ENCODE data around the gene PDZD2. TPM values are rescaled to one million over a fixed set of nuclear protein-coding genes. Genes with fewer than 3 reads are reported as not detected.
A peak's percentile ranks its signal among the peaks of the same experiment; 100 is the strongest.

The PDZD2 gene
- total RNA-seq, 4 donors from 2014 or later, result 2.8 to 5.3 (median 4.0) TPM

DNA sequence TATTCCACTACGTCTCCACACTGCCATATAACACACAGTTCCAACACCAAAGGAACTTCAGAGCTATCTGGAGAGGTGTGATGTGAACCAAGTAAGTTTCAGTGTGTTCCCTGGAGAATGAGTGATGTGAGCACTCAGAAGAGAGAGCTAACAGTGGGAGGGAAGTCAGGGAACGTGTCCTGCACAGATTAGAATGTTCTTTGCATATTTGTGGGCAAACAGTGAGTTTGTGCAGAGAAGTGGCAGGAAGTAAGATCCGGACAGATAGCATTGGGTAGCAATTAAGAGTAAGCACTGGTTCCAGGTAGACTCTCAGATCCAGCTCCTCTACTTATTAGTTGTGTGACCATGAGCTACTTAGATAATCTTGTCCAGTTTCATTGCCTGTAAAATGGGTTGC is 206.4 kb downstream of the PDZD2 start:
- H3K36me3 ChIP-seq, result no peaks in the 10 kb centered on the region
- H3K27ac ChIP-seq, result no peak overlapping the region
- no peak for TF ChIP-seq POLR2A (IDR thresholded peaks at IDR 0.05)
- TF ChIP-seq, protein P1, sequence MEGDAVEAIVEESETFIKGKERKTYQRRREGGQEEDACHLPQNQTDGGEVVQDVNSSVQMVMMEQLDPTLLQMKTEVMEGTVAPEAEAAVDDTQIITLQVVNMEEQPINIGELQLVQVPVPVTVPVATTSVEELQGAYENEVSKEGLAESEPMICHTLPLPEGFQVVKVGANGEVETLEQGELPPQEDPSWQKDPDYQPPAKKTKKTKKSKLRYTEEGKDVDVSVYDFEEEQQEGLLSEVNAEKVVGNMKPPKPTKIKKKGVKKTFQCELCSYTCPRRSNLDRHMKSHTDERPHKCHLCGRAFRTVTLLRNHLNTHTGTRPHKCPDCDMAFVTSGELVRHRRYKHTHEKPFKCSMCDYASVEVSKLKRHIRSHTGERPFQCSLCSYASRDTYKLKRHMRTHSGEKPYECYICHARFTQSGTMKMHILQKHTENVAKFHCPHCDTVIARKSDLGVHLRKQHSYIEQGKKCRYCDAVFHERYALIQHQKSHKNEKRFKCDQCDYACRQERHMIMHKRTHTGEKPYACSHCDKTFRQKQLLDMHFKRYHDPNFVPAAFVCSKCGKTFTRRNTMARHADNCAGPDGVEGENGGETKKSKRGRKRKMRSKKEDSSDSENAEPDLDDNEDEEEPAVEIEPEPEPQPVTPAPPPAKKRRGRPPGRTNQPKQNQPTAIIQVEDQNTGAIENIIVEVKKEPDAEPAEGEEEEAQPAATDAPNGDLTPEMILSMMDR (IDR thresholded peaks at IDR 0.05 in 4 of 5, conservative IDR thresholded peaks at IDR 0.05 in 1 of 5), result no peak
- intact Hi-C loops (cut with DNase I; ENCODE audit: low total_unique reads), result no loop called here
- no peak for DNase-seq
- H3K9me3 ChIP-seq, result no peaks in the 10 kb centered on the region
- H3K4me1 ChIP-seq, result peaks cover 0 to 4% of the 10 kb centered on the region in 2 donors
- H3K4me3 ChIP-seq, result no peak overlapping the region
- H3K27me3 ChIP-seq, result no peaks in the 10 kb centered on the region
- ATAC-seq, result no peak
- in situ Hi-C loops (cut with MboI; ENCODE audit: low sequenced_read_pairs in 4 of 4), result loop anchor here in 1 of 4 donors (25.0 kb wide), 1 partner anchor 492 kb away; no protein-coding TSS in a partner anchor

- Histone ChIP-seq H3K27ac (no peak overlapping the region), H3K9me3 (no peaks in the 10 kb centered on the region), H3K4me3 (no peak overlapping the region), H3K27me3 (no peaks in the 10 kb centered on the region), H3K4me1 (peaks cover 0 to 4% of the 10 kb centered on the region in 2 donors), H3K36me3 (no peaks in the 10 kb centered on the region)
- TF ChIP-seq, protein P1 (IDR thresholded peaks at IDR 0.05 in 4 of 5, conservative IDR thresholded peaks at IDR 0.05 in 1 of 5), result no peak
- TF ChIP-seq POLR2A (IDR thresholded peaks at IDR 0.05), result no peak
- in situ Hi-C loops (cut with MboI; ENCODE audit: low sequenced_read_pairs in 4 of 4) (loop anchor here in 1 of 4 donors (25.0 kb wide), 1 partner anchor 490 kb away; no protein-coding TSS in a partner anchor), intact Hi-C loops (cut with DNase I; ENCODE audit: low total_unique reads) (no loop called here)
- DNase-seq (no peak), ATAC-seq (no peak)
Observed at GRCh38 chr5:31846934-31847333, 208.0 kb downstream of the PDZD2 start.

DNA sequence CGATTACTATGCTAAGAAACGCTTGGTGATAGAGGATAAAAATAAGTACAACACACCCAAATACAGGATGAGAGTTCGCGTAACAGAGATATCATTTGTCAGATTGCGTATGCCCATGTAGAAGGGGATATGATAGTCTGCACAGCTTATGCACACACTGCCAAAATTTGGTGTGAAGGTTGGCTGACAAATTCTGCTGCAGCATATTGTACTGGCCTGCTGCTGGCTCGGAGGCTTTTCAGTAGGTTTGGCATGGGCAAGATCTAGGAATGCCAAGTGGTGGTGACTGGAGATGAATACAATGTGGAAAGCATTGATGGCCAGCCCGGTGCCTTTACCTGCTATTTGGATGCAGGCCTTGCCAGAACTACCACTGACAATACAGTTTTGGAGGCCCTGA is 208.4 kb downstream of the PDZD2 start:
- Histone ChIP-seq H3K27me3 (no peaks in the 10 kb centered on the region), H3K36me3 (no peaks in the 10 kb centered on the region), H3K9me3 (no peaks in the 10 kb centered on the region), H3K27ac (no peak overlapping the region), H3K4me1 (peaks cover 0 to 4% of the 10 kb centered on the region in 2 donors), H3K4me3 (no peak overlapping the region)
- ATAC-seq, result peak in 1 of 2 donors; percentile 77
- DNase-seq, result no peak
- in situ Hi-C loops (cut with MboI; ENCODE audit: low sequenced_read_pairs in 4 of 4) (loop anchor here in 1 of 4 donors (25.0 kb wide), 1 partner anchor 490 kb away; no protein-coding TSS in a partner anchor), intact Hi-C loops (cut with DNase I; ENCODE audit: low total_unique reads) (no loop called here)
- TF ChIP-seq POLR2A (IDR thresholded peaks at IDR 0.05), result no peak
- TF ChIP-seq, protein P1 (IDR thresholded peaks at IDR 0.05 in 4 of 5, conservative IDR thresholded peaks at IDR 0.05 in 1 of 5), result no peak

GRCh38 chr5:31850981-31851689 is 212.2 kb downstream of the PDZD2 start:
- Histone ChIP-seq H3K4me1 (peaks cover 12 to 20% of the 10 kb centered on the region in 2 donors), H3K27me3 (peaks cover 17 to 20% (median 18%) of the 10 kb centered on the region in 3 donors), H3K9me3 (no peaks in the 10 kb centered on the region), H3K36me3 (no peaks in the 10 kb centered on the region), H3K4me3 (no peak overlapping the region), H3K27ac (peak overlapping the region in 1 of 4 donors; percentile 28)
- DNase-seq, result no peak
- intact Hi-C loops (cut with DNase I; ENCODE audit: low total_unique reads) (no loop called here), in situ Hi-C loops (cut with MboI; ENCODE audit: low sequenced_read_pairs in 4 of 4) (no loop called here)
- no peak for TF ChIP-seq POLR2A (IDR thresholded peaks at IDR 0.05)
- TF ChIP-seq, protein P1 (IDR thresholded peaks at IDR 0.05 in 4 of 5, conservative IDR thresholded peaks at IDR 0.05 in 1 of 5), result no peak
- no peak for ATAC-seq

Measured in gastrocnemius medialis (tissue), 4 donors.